Loucy (cell line): ENCODE results near the gene PFKFB3.

ENCODE experiments used
- H2AFZ ChIP-seq: fragments of 200-600 bp; sonication (generic); 2 replicates; pipeline ENCODE4 v1.6.0; 2016; ENCODE audit warnings: antibody characterized with exemption, mild to moderate bottlenecking, low read length, moderate library complexity
- H3F3A ChIP-seq: fragments of 200-600 bp; 2 replicates; pipeline ENCODE4 v1.6.0; 2016; ENCODE audit warnings: antibody characterized with exemption, low read depth, mild to moderate bottlenecking
- H3K27me3 ChIP-seq: fragments of 200-600 bp; sonication (generic); 2 replicates; pipeline ENCODE4 v1.6.1; 2014; ENCODE audit warnings: low read length, mild to moderate bottlenecking; ENCODE audit not compliant: insufficient read depth, poor library complexity, severe bottlenecking
- H3K36me3 ChIP-seq: fragments of 200-600 bp; sonication (generic); 2 replicates; pipeline ENCODE4 v1.6.1; 2016; ENCODE audit warnings: low read length; ENCODE audit not compliant: insufficient read depth
- H3K4me1 ChIP-seq: fragments of 200-600 bp; sonication (generic); 2 replicates; pipeline ENCODE4 v1.5.1; 2014; ENCODE audit warnings: low read length, mild to moderate bottlenecking; ENCODE audit not compliant: insufficient read depth, poor library complexity, severe bottlenecking
- H3K4me2 ChIP-seq: fragments of 200-600 bp; sonication (generic); 2 replicates; pipeline ENCODE4 v1.6.0; 2014; ENCODE audit warnings: antibody characterized with exemption, low read length, low read depth, mild to moderate bottlenecking; ENCODE audit not compliant: poor library complexity, severe bottlenecking
- H3K4me3 ChIP-seq: fragments of 200-600 bp; sonication (generic); 2 replicates; pipeline ENCODE4 v1.5.1; 2014; ENCODE audit warnings: low read length, mild to moderate bottlenecking, mixed read lengths; ENCODE audit not compliant: poor library complexity, severe bottlenecking
- H3K79me2 ChIP-seq: fragments of 200-600 bp; sonication (generic); 2 replicates; pipeline ENCODE4 v1.6.1; 2014; ENCODE audit warnings: low read length; ENCODE audit not compliant: insufficient read depth
- H3K9ac ChIP-seq: fragments of 200-600 bp; sonication (generic); 2 replicates; pipeline ENCODE4 v1.6.0; 2014; ENCODE audit warnings: mild to moderate bottlenecking, low read depth, low read length, moderate library complexity; ENCODE audit not compliant: poor library complexity, severe bottlenecking
- H3K9me2 ChIP-seq: fragments of 200-600 bp; sonication (generic); replicated peaks from 2 replicates; pipeline ENCODE4 v1.6.1; 2016; ENCODE audit warnings: low read depth, low read length, mixed read lengths
- H3K9me3 ChIP-seq: fragments of 200-600 bp; sonication (generic); 2 replicates; pipeline ENCODE4 v1.6.1; 2014; ENCODE audit warnings: mild to moderate bottlenecking, antibody characterized with exemption, low read length, low read depth; ENCODE audit not compliant: insufficient read depth
- H4K20me1 ChIP-seq: fragments of 200-600 bp; sonication (generic); 2 replicates; pipeline ENCODE4 v1.6.0; 2014; ENCODE audit warnings: antibody characterized with exemption, low read length, mild to moderate bottlenecking; ENCODE audit not compliant: insufficient read depth, poor library complexity, severe bottlenecking
- EZH2phosphoT487 ChIP-seq: fragments of 200-600 bp; IDR thresholded peaks from 2 replicates; pipeline ENCODE4 v1.6.1; 2018; ENCODE audit warnings: antibody characterized with exemption, mild to moderate bottlenecking, moderate library complexity, borderline replicate concordance
- TF ChIP-seq, protein P1 (sequence below): fragments of 200-600 bp; sonication (generic); conservative IDR thresholded peaks from 2 replicates; pipeline ENCODE4 v1.5.1; 2014; ENCODE audit warnings: mild to moderate bottlenecking, antibody characterized with exemption, low read length

PFKFB3 gene

DNA sequence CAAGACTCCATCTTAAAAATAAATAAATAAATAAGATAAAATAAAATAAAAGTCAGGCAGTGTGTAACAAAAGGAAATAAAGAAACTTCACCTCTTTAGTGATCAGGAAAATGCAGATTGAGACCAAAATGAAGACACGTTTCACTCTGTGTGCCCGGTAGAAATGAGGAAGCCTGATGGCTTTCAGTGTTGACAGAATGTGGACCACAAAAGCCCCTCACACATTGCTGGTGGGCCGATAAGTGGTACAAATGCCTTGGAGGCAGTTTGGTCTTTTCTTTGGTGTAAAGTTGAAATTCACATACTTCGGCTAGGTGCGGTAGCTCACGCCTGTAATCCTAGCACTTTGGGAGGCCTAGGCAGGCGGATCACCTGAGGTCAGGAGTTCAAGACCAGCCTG is 44.5 kb upstream of the PFKFB3 start:
- Histone ChIP-seq H2AFZ (no peak overlapping the region), H3K9me2 (no peaks in the 10 kb centered on the region), H3F3A (no peaks in the 10 kb centered on the region), H3K27me3 (no peaks in the 10 kb centered on the region), H3K36me3 (no peaks in the 10 kb centered on the region), H3K9ac (no peak overlapping the region), H3K4me3 (no peak overlapping the region), H3K4me1 (peaks cover 4% of the 10 kb centered on the region), H3K4me2 (no peak overlapping the region), H3K9me3 (no peaks in the 10 kb centered on the region), H4K20me1 (no peaks in the 10 kb centered on the region), H3K79me2 (peaks cover 53% of the 10 kb centered on the region)
- no peak for TF ChIP-seq EZH2phosphoT487
- TF ChIP-seq, protein P1, sequence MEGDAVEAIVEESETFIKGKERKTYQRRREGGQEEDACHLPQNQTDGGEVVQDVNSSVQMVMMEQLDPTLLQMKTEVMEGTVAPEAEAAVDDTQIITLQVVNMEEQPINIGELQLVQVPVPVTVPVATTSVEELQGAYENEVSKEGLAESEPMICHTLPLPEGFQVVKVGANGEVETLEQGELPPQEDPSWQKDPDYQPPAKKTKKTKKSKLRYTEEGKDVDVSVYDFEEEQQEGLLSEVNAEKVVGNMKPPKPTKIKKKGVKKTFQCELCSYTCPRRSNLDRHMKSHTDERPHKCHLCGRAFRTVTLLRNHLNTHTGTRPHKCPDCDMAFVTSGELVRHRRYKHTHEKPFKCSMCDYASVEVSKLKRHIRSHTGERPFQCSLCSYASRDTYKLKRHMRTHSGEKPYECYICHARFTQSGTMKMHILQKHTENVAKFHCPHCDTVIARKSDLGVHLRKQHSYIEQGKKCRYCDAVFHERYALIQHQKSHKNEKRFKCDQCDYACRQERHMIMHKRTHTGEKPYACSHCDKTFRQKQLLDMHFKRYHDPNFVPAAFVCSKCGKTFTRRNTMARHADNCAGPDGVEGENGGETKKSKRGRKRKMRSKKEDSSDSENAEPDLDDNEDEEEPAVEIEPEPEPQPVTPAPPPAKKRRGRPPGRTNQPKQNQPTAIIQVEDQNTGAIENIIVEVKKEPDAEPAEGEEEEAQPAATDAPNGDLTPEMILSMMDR = no peak

- Histone ChIP-seq H4K20me1 (peaks cover 6% of the 10 kb centered on the region), H3F3A (no peaks in the 10 kb centered on the region), H3K79me2 (peaks cover 58% of the 10 kb centered on the region), H3K4me1 (peaks cover 14% of the 10 kb centered on the region), H3K4me2 (no peak overlapping the region), H3K4me3 (no peak overlapping the region), H3K27me3 (no peaks in the 10 kb centered on the region), H2AFZ (no peak overlapping the region), H3K9ac (no peak overlapping the region), H3K9me3 (no peaks in the 10 kb centered on the region), H3K36me3 (no peaks in the 10 kb centered on the region), H3K9me2 (no peaks in the 10 kb centered on the region)
- TF ChIP-seq EZH2phosphoT487 = no peak
- TF ChIP-seq, protein P1 = no peak
These were observed 40.8 kb upstream of the PFKFB3 start for GRCh38 chr10:6161921-6162320.

- peaks cover 62% of the 10 kb centered on the region for H3K79me2 ChIP-seq
- H3K9ac ChIP-seq = peak overlapping the region; percentile 71
- peak overlapping the region; percentile 88 for H3K4me3 ChIP-seq
- no peaks in the 10 kb centered on the region for H3K9me3 ChIP-seq
- H3K4me2 ChIP-seq = peak overlapping the region; percentile 73
- no peaks in the 10 kb centered on the region for H3K9me2 ChIP-seq
- no peak for TF ChIP-seq EZH2phosphoT487
- TF ChIP-seq, protein P1 = no peak
- peaks cover 6% of the 10 kb centered on the region for H4K20me1 ChIP-seq
- peak overlapping the region; percentile 77 for H2AFZ ChIP-seq
- no peaks in the 10 kb centered on the region for H3K36me3 ChIP-seq
- H3K27me3 ChIP-seq = no peaks in the 10 kb centered on the region
- H3K4me1 ChIP-seq = peaks cover 14% of the 10 kb centered on the region
- H3F3A ChIP-seq = no peaks in the 10 kb centered on the region
These were observed 40.0 kb upstream of the PFKFB3 start for GRCh38 chr10:6162589-6163356.
